Gastrocnemius medialis (tissue), 4 donors: Measurements from ENCODE around the gene NOL9.

Experiments used
- POLR2A ChIP-seq, 2 donors: fragments of 450-650 bp; IDR thresholded peaks; one replicate each; pipeline ENCODE4 v1.6.1; 2017; ENCODE audit warnings: antibody characterized with exemption in 2 of 2, mild to moderate bottlenecking in 2 of 2, moderate library complexity in 2 of 2
- TF ChIP-seq, protein P1 (sequence below), 5 experiments: fragments of 450-650 bp in 3 of 5; fragments of 200-600 bp in 2 of 5; sonication (generic) in 2 of 5; IDR thresholded peaks in 4 of 5; conservative IDR thresholded peaks in 1 of 5; 1 replicate in 4 of 5; 2 replicates in 1 of 5; pipeline ENCODE4 v1.5.1; 2016 to 2019; ENCODE audit warnings: antibody characterized with exemption in 5 of 5, mild to moderate bottlenecking in 3 of 5, moderate library complexity in 3 of 5

GRCh38 chr1:6554907-6555778, 830 bp upstream of the NOL9 start, which contains the start of gene TAS1R1:
- TF ChIP-seq, protein P1, sequence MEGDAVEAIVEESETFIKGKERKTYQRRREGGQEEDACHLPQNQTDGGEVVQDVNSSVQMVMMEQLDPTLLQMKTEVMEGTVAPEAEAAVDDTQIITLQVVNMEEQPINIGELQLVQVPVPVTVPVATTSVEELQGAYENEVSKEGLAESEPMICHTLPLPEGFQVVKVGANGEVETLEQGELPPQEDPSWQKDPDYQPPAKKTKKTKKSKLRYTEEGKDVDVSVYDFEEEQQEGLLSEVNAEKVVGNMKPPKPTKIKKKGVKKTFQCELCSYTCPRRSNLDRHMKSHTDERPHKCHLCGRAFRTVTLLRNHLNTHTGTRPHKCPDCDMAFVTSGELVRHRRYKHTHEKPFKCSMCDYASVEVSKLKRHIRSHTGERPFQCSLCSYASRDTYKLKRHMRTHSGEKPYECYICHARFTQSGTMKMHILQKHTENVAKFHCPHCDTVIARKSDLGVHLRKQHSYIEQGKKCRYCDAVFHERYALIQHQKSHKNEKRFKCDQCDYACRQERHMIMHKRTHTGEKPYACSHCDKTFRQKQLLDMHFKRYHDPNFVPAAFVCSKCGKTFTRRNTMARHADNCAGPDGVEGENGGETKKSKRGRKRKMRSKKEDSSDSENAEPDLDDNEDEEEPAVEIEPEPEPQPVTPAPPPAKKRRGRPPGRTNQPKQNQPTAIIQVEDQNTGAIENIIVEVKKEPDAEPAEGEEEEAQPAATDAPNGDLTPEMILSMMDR (IDR thresholded peaks at IDR 0.05 in 4 of 5, conservative IDR thresholded peaks at IDR 0.05 in 1 of 5): no peak
- no peak for TF ChIP-seq POLR2A (IDR thresholded peaks at IDR 0.05)
